Heart left ventricle (tissue), 16 donors: ENCODE results near the gene RASL10A. TPM values are rescaled to one million over a fixed set of nuclear protein-coding genes. Genes with fewer than 3 reads are reported as not detected.

Experiments
- ATAC-seq, 4 donors: fragments of 200-7000 bp; cut with Tn5 transposase; one replicate each; pipeline ENCODE4 v1.9.1; 2020 to 2022; ENCODE audit warnings: moderate library complexity in 4 of 4, mild to moderate bottlenecking in 3 of 4, moderate number of reproducible peaks in 1 of 4
- DNase-seq, 5 donors: peaks; one replicate each; pipeline ENCODE4 v3.0.0-alpha.2; 2020
- H3K27ac ChIP-seq, 12 donors: fragments of 200-600 bp; sonication (generic) in 4 of 12; one replicate each; pipeline versions ENCODE4 v1.5.0 to v1.8.0; 2016 to 2022; ENCODE audit warnings: mild to moderate bottlenecking in 2 of 12
- H3K27me3 ChIP-seq, 9 donors: fragments of 200-600 bp; sonication (generic) in 2 of 9; one replicate each; pipeline versions ENCODE4 v1.5.1 to v1.8.0; 2016 to 2022; ENCODE audit warnings: mild to moderate bottlenecking in 3 of 9
- H3K36me3 ChIP-seq, 9 donors: fragments of 200-600 bp; sonication (generic) in 2 of 9; one replicate each; pipeline versions ENCODE4 v1.5.0 to v1.8.0; 2018 to 2022; ENCODE audit warnings: mild to moderate bottlenecking in 2 of 9
- H3K4me1 ChIP-seq, 12 donors: fragments of 200-600 bp; sonication (generic) in 4 of 12; one replicate each; pipeline versions ENCODE4 v1.5.0 to v1.8.0; 2016 to 2022; ENCODE audit warnings: mild to moderate bottlenecking in 3 of 12
- H3K4me3 ChIP-seq, 12 donors: fragments of 200-600 bp; sonication (generic) in 4 of 12; one replicate each; pipeline versions ENCODE4 v1.5.0 to v1.8.0; 2017 to 2022; ENCODE audit warnings: mild to moderate bottlenecking in 9 of 12, moderate library complexity in 4 of 12
- H3K9me3 ChIP-seq, 12 donors: fragments of 200-600 bp; sonication (generic) in 4 of 12; one replicate each; pipeline versions ENCODE4 v1.5.0 to v1.8.0; 2016 to 2022; ENCODE audit warnings: mild to moderate bottlenecking in 1 of 12
- CTCF ChIP-seq, 12 donors: fragments of 200-600 bp; sonication (generic) in 4 of 12; IDR thresholded peaks; one replicate each; pipeline versions ENCODE4 v1.5.0 to v1.8.0; 2018 to 2022; ENCODE audit warnings: antibody characterized with exemption in 12 of 12, mild to moderate bottlenecking in 5 of 12
- POLR2A ChIP-seq, 2 donors: fragments of 450-650 bp; IDR thresholded peaks; one replicate each; pipeline ENCODE4 v1.6.1; 2017; ENCODE audit warnings: antibody characterized with exemption in 2 of 2, mild to moderate bottlenecking in 2 of 2, moderate library complexity in 2 of 2
- WGBS, 4 donors: extraction: QIAGEN DNeasy Blood & Tissue Kit in 2 of 4; methylation state at CpG; one replicate each; pipeline versions ENCODE4 v1.1.5 to v1.1.7; 2013 to 2018; 5-methylcytosine and 5-hydroxymethylcytosine counted together
- intact Hi-C, 10 donors: fragments of 100-400 bp; cut with DNase I; formaldehyde crosslinking; loops; one replicate each; pipeline versions ENCODE4 v1.11.1 to v1.14.2; 2022
- polyA plus RNA-seq, 2 donors: library from polyadenylated mRNA; stranded (reverse); fragments of 200-250 nt; gene quantifications; one replicate each; pipeline ENCODE4 v1.2.3, GENCODE V29; 2013
- total RNA-seq, 9 donors: library from RNA; depleted of rRNA in 2 of 9; stranded (reverse); fragments of >200 nt in 2 of 9; fragmentation: NEBNext Ultra II Directional in 3 of 9; extraction: Animal tissue kit (Norgen Biotek cat#: 25700) in 3 of 9; gene quantifications; one replicate each; pipeline versions ENCODE4 v1.1.0 to v1.2.4, GENCODE V29; 2016 to 2023
- donor health status: ischemic (EF 13 %, LVEDD 7.1; RV severe dilation, severe dysfunction).
- donor health status: healthy with polysubstance abuse.
- donor health status: DM: no; HTN: yes; CAD: no.
- donor health status: DM: no; HTN: no; CAD: no.
- donor health status: ischemic (EF 25% LVEDD 6.9; RV normal size, moderate dysfunction).
- donor health status: ischemic (EF 25% LVEDD 5.7; RV mildly dilated, moderate dysfunction).
- donor health status: healthy.
- donor health status: DM: yes; HTN: yes; CAD: no.
- donor health status: ischemic (EF 35%, LVEDD 5.7; RV mildly dilated, moderate dysfunction).
- donor health status: nonischemic (EF 11% LVEDD 7.7; RV severe dilation, severe dysfunction).
- donor health status: DM: yes; HTN: yes; CAD: no.
- donor health status: PGD.
- donor health status: ischemic (EF 29% LVEDD 5.4; RV normal size, mild dysfunction).
- donor health status: nonischemic (EF 23%, LVEDD 6.1; RV moderate dilation, normal function).

The RASL10A gene
- total and polyA plus RNA-seq, 11 donors, result 0.29 to 5.8 (median 1.1) TPM

GRCh38 chr22:29334696-29335344 lies 19.3 kb upstream of the RASL10A start:
- no peak for DNase-seq
- Histone ChIP-seq H3K27me3 (no peaks in the 10 kb centered on the region), H3K4me1 (peaks cover 0 to 18% (median 0%) of the 10 kb centered on the region in 12 donors), H3K36me3 (peaks cover 0 to 98% (median 78%) of the 10 kb centered on the region in 9 donors), H3K27ac (no peak overlapping the region), H3K9me3 (no peaks in the 10 kb centered on the region), H3K4me3 (no peak overlapping the region)
- TF ChIP-seq CTCF (IDR thresholded peaks at IDR 0.05) (no peak), POLR2A (IDR thresholded peaks at IDR 0.05) (no peak)
- intact Hi-C loops, result no loop called here
- 95 to 96% (median 95%) methylated on average over 12 of the region's 12 CpGs for WGBS, 4 donors
- ATAC-seq, result no peak

GRCh38 chr22:29334148-29334547 lies 18.7 kb upstream of the RASL10A start:
- ATAC-seq, result no peak
- Histone ChIP-seq H3K4me1 (peaks cover 0 to 18% (median 0%) of the 10 kb centered on the region in 12 donors), H3K4me3 (no peak overlapping the region), H3K27me3 (no peaks in the 10 kb centered on the region), H3K36me3 (peaks cover 0 to 98% (median 73%) of the 10 kb centered on the region in 9 donors), H3K9me3 (no peaks in the 10 kb centered on the region), H3K27ac (no peak overlapping the region)
- WGBS, 4 donors, result 91 to 99% (median 97%) methylated on average over 7 of the region's 7 CpGs
- intact Hi-C loops, result no loop called here
- no peak for DNase-seq
- TF ChIP-seq POLR2A (IDR thresholded peaks at IDR 0.05) (no peak), CTCF (IDR thresholded peaks at IDR 0.05) (no peak)

GRCh38 chr22:29332886-29333496 lies 17.5 kb upstream of the RASL10A start:
- peaks cover 0 to 18% (median 0%) of the 10 kb centered on the region in 12 donors for H3K4me1 ChIP-seq
- no peaks in the 10 kb centered on the region for H3K9me3 ChIP-seq
- no peaks in the 10 kb centered on the region for H3K27me3 ChIP-seq
- no peak for DNase-seq
- peaks cover 0 to 98% (median 71%) of the 10 kb centered on the region in 9 donors for H3K36me3 ChIP-seq
- no peak for ATAC-seq
- no peak overlapping the region for H3K4me3 ChIP-seq
- TF ChIP-seq CTCF (IDR thresholded peaks at IDR 0.05) (no peak), POLR2A (IDR thresholded peaks at IDR 0.05) (no peak)
- no peak overlapping the region for H3K27ac ChIP-seq
- 95 to 97% (median 95%) methylated on average over 5 to 8 of the region's 8 CpGs for WGBS, 4 donors
- intact Hi-C loops, result no loop called here

GRCh38 chr22:29331658-29332300 lies 16.3 kb upstream of the RASL10A start:
- no peak overlapping the region for H3K27ac ChIP-seq
- no peak for DNase-seq
- ATAC-seq, result no peak
- peaks cover 0 to 98% (median 74%) of the 10 kb centered on the region in 9 donors for H3K36me3 ChIP-seq
- intact Hi-C loops, result no loop called here
- 84 to 91% (median 88%) methylated on average over 14 of the region's 14 CpGs for WGBS, 4 donors
- TF ChIP-seq CTCF (IDR thresholded peaks at IDR 0.05) (no peak), POLR2A (IDR thresholded peaks at IDR 0.05) (no peak)
- no peaks in the 10 kb centered on the region for H3K27me3 ChIP-seq
- H3K4me1 ChIP-seq, result peaks cover 0 to 12% (median 0%) of the 10 kb centered on the region in 12 donors
- no peaks in the 10 kb centered on the region for H3K9me3 ChIP-seq
- no peak overlapping the region for H3K4me3 ChIP-seq
